Lung (tissue), 12 donors: ENCODE data around the gene SMAP1. TPM values are rescaled to one million over a fixed set of nuclear protein-coding genes. Genes with fewer than 3 reads are reported as not detected.

Experiments used
- ATAC-seq: fragments of 200-7000 bp; cut with Tn5 transposase; one replicate; pipeline ENCODE4 v1.9.1; 2020; ENCODE audit warnings: moderate number of reproducible peaks; ENCODE audit not compliant: insufficient read depth, low FRiP score
- DNase-seq, 3 donors: peaks; one replicate each; pipeline ENCODE4 v3.0.0-alpha.2; 2013 to 2017
- H3K27ac ChIP-seq, 2 donors: one replicate each; pipeline ENCODE4 v1.5.1; 2013; ENCODE audit warnings: mild to moderate bottlenecking in 2 of 2, moderate library complexity in 2 of 2, control low read depth in 1 of 2, inconsistent platforms in 1 of 2, low read depth in 1 of 2, low read length in 1 of 2
- H3K27me3 ChIP-seq, 3 donors: one replicate each; pipeline ENCODE4 v1.5.1; 2013; ENCODE audit warnings: low read length in 2 of 3; ENCODE audit not compliant: control insufficient read depth in 3 of 3, insufficient read depth in 3 of 3
- H3K36me3 ChIP-seq, 4 donors: one replicate each; pipeline ENCODE4 v1.5.1; 2013; ENCODE audit warnings: low read length in 4 of 4, mild to moderate bottlenecking in 1 of 4, moderate library complexity in 1 of 4; ENCODE audit not compliant: control insufficient read depth in 4 of 4, insufficient read depth in 4 of 4
- H3K4me1 ChIP-seq, 5 donors: one replicate each; pipeline ENCODE4 v1.5.1; 2013; ENCODE audit warnings: low read length in 5 of 5, mild to moderate bottlenecking in 2 of 5, moderate library complexity in 1 of 5; ENCODE audit not compliant: control insufficient read depth in 5 of 5, insufficient read depth in 5 of 5
- H3K4me3 ChIP-seq: one replicate; pipeline ENCODE4 v1.5.1; 2013; ENCODE audit warnings: mild to moderate bottlenecking, control low read depth, moderate library complexity
- H3K9ac ChIP-seq, 2 donors: one replicate each; pipeline ENCODE4 v1.5.1; 2013; ENCODE audit warnings: low read length in 2 of 2, control low read depth in 1 of 2; ENCODE audit not compliant: insufficient read depth in 1 of 2
- H3K9me3 ChIP-seq, 4 donors: one replicate each; pipeline ENCODE4 v1.5.1; 2013; ENCODE audit warnings: low read length in 3 of 4, mild to moderate bottlenecking in 1 of 4, moderate library complexity in 1 of 4; ENCODE audit not compliant: control insufficient read depth in 4 of 4, insufficient read depth in 3 of 4
- WGBS, 2 donors: extraction: QIAGEN DNeasy Blood & Tissue Kit; methylation state at CpG; one replicate each; pipeline ENCODE4 v1.1.7; 2013; 5-methylcytosine and 5-hydroxymethylcytosine counted together
- polyA plus RNA-seq, 2 donors: library from polyadenylated mRNA; stranded (reverse); fragments of 200-250 nt; gene quantifications; one replicate each; pipeline ENCODE4 v1.2.1, GENCODE V29; 2013
- total RNA-seq, 2 donors: library from RNA; depleted of rRNA in 1 of 2; stranded (reverse); fragments of >200 nt in 1 of 2; gene quantifications; one replicate each; pipeline ENCODE4 v1.2.1, GENCODE V29; 2014 to 2021
- TF ChIP-seq, protein P1 (sequence below): IDR thresholded peaks from 2 replicates; pipeline ENCODE4 v1.5.1; 2012; ENCODE audit warnings: mild to moderate bottlenecking; ENCODE audit errors: control extremely low read depth, extremely low read depth
- donor health status: control.
- donor health status: control.
- donor health status: Bipolar disorder and iron deficiency.
- donor health status: healthy.
- donor health status: DM: yes; HTN: yes; CAD: no.

SMAP1 gene
- total and polyA plus RNA-seq, 4 donors, result 16.5 to 31.8 (median 19.6) TPM

DNA sequence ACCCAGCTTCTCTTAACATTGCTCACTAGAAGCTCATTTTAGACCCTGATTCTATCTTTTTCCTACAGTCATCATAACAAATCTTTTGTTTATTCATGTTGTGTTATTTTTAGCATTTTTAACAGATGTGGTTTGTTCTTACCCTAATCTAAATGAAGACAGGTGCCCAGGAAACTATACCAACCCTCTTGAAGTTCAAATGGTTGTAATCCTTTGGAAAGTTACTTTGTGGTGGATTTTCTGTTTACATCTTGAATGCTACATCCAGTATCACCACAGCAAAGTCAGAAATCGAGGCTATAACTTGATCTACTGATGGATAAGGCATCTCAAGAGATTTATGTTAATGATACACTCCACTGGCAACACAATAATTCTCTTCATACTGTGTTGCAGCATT, 26.2 kb downstream of the SMAP1 start:
- Histone ChIP-seq H3K9me3 (peaks cover 0 to 2% (median 0%) of the 10 kb centered on the region in 4 donors), H3K4me3 (no peak overlapping the region), H3K36me3 (no peaks in the 10 kb centered on the region), H3K27ac (no peak overlapping the region), H3K9ac (no peak overlapping the region), H3K4me1 (peaks cover 0 to 7% (median 0%) of the 10 kb centered on the region in 5 donors), H3K27me3 (no peaks in the 10 kb centered on the region)
- ATAC-seq (no peak), DNase-seq (no peak)
- WGBS, 2 donors, result 74 to 86% methylated on average over 1 of the region's 1 CpG
- TF ChIP-seq, protein P1, sequence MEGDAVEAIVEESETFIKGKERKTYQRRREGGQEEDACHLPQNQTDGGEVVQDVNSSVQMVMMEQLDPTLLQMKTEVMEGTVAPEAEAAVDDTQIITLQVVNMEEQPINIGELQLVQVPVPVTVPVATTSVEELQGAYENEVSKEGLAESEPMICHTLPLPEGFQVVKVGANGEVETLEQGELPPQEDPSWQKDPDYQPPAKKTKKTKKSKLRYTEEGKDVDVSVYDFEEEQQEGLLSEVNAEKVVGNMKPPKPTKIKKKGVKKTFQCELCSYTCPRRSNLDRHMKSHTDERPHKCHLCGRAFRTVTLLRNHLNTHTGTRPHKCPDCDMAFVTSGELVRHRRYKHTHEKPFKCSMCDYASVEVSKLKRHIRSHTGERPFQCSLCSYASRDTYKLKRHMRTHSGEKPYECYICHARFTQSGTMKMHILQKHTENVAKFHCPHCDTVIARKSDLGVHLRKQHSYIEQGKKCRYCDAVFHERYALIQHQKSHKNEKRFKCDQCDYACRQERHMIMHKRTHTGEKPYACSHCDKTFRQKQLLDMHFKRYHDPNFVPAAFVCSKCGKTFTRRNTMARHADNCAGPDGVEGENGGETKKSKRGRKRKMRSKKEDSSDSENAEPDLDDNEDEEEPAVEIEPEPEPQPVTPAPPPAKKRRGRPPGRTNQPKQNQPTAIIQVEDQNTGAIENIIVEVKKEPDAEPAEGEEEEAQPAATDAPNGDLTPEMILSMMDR, result no peak

DNA sequence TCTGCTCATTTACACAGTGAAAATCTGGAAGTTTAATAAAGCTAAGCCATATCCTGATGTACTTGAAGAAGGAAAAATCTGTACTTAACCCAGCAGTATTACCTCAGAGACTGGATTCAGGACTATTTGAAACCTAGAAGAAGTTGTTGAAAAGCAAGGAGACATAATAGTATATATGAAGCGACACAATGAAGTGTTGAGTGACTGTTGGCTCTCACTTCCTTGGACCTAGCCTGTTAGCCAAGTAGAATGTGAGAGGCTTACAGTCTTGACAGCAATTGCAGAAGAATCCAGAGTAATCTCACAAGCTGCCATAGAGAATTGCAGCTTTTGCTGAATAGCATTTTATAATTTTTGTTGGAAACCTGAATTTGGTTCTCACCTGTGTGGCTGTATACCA, 26.7 kb downstream of the SMAP1 start:
- DNase-seq (no peak), ATAC-seq (no peak)
- Histone ChIP-seq H3K9ac (no peak overlapping the region), H3K27ac (no peak overlapping the region), H3K9me3 (peaks cover 0 to 2% (median 0%) of the 10 kb centered on the region in 4 donors), H3K4me1 (peaks cover 0 to 7% (median 0%) of the 10 kb centered on the region in 5 donors), H3K36me3 (no peaks in the 10 kb centered on the region), H3K4me3 (no peak overlapping the region), H3K27me3 (no peaks in the 10 kb centered on the region)
- TF ChIP-seq, protein P1, result no peak
- WGBS, 2 donors, result 94 to 96% methylated on average over 1 of the region's 1 CpG

DNA sequence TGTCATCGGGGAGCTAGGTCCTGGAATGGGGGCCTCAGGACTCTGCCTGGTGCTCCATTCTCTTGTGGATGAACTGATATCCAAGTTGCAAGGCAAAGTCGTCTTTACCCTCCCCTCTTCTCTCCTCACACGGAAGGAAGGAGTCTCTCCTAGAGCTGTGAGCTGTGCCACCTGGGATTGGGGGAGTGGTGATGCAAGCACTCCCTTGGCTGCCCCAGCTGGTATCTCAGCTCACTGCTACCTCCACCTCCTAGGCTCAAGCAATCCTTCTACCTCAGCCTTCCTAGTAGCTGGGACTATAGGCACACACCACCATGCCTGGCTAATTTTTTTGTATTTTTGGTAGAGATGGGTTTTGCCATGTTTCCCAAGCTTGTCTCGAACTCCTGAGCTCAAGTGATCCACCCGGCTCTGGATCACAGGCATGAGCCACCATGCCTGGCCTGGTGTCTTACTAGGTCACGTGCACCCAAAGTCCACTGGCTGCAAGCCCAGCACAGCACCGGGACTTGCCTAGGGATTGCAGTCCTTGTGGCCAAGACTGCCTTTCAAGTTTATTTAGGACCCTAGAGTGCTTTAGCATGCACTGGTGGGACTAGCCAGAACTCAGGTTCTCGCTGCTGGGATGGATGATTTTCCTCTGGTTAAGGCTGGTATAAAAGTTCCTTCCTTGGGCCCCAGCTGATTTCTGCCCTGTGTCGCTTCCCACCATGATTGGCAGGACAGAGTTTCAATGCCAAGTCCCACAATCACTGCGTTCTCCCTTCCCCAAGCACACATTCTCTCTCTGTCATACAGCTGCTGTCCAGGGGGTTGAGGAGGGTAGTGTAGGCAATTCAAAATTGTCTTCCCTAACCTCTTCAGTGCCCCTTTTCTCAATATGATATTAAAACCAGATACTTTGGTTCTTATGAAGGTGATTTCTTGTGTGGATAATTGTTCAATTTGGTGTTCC, 33.5 kb downstream of the SMAP1 start:
- TF ChIP-seq, protein P1, result no peak
- peaks cover 0 to 16% (median 0%) of the 10 kb centered on the region in 5 donors for H3K4me1 ChIP-seq
- H3K27me3 ChIP-seq, result no peaks in the 10 kb centered on the region
- H3K9ac ChIP-seq, result no peak overlapping the region
- no peak overlapping the region for H3K27ac ChIP-seq
- WGBS, 2 donors, result 83 to 89% methylated on average over 10 of the region's 10 CpGs
- ATAC-seq (no peak), DNase-seq (no peak)
- H3K4me3 ChIP-seq, result no peak overlapping the region
- H3K9me3 ChIP-seq, result no peaks in the 10 kb centered on the region
- peaks cover 0 to 4% (median 0%) of the 10 kb centered on the region in 4 donors for H3K36me3 ChIP-seq
